Fibroblast of skin of scalp (primary cell): ENCODE measurements around the gene TAOK1.
"Not testable (repeated sequence)": the region's sequence is repeated elsewhere in the genome, so short reads cannot be mapped to it uniquely, and the experiment has no call there.

Experiments used
- DNase-seq: peaks from one replicate; pipeline ENCODE4 v3.0.0-alpha.2; 2013

The TAOK1 gene

GRCh38 chr17:29445844-29446243 is 55.7 kb downstream of the TAOK1 start:
- DNase-seq: no peak

DNA sequence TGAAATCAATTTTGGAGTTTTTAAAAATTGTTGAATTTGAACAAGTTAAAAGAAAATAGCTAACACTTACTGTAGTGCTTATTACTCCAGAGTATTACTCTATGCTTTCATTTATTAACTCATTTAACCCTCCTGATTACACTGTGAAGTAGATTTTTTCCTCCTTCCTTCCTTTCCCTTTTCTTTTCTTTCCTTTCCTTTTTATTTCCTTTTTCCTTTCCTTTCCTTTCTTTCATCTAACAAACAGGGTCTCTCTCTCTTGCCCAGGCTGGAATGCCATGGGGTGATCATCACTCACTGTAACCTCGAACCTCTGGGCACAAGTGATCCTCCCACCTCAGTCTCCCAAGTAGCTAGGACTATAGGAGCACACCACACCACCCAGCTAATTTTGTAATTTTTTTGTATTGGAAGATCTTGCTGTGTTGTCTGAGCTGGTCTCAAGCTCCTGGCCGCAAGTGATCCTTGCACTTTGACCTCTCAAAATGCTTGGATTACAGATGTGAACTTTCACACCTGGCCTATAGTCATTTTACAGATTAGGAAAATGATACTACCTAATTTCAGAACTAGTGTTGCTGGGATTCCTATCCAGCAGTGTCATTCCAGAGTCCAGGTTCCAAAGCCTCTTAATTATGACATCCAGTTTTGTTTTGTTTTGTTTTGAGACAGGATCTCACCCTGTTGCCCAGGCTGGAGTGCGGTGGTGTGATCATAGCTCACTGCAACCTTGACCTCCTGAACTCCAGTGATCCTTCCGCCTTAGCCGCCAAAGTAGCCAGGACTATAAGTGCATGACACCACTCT is 59.9 kb downstream of the TAOK1 start:
- no peak for DNase-seq

- DNase-seq: no peak
Measured at GRCh38 chr17:29451121-29451742, 61.1 kb downstream of the TAOK1 start.

GRCh38 chr17:29458066-29458465 is 67.9 kb downstream of the TAOK1 start:
- DNase-seq: no peak

- DNase-seq: no peak
Measured at GRCh38 chr17:29461483-29462206, 71.5 kb downstream of the TAOK1 start.

DNA sequence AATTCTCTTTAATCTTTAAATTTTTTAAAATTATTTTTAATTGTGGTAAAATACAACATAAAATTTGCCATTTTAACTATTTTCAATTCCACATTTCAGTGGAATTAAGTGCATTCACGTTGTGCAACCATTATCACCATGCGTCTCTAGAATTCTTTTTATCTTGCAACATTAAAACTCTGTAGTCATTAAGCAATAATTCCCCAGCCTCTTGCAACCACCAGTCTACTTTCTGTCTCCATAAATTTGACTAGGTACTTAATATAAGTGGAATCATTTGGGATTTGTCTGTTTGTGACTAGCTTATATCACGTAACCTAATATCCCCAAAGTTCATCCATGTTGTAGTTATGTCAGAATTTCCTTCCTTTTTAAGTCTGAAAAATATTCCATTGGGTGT is 79.1 kb downstream of the TAOK1 start:
- no peak for DNase-seq

GRCh38 chr17:29473437-29473836 is 83.3 kb downstream of the TAOK1 start:
- not testable (repeated sequence) for DNase-seq

DNA sequence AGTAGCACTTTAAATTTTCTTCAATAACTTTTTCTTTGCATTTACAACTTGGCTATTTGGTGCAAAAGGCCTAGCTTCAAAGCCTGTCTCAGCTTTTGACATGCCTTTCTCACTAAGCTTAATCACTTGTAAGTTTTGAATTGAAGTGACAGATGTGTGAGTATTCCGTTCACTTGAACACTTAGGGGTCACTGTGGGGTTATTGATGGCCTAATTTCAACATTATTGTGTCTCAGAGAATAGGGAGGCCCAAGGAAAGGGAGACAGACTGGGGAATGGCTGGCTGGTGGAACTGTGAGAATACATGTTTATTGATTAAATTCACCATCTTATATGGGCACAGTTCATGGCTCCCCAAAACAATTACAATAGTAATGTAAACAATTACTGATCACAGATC is 84.1 kb downstream of the TAOK1 start:
- no peak for DNase-seq

GRCh38 chr17:29475891-29476290 is 85.7 kb downstream of the TAOK1 start:
- no peak for DNase-seq

- not testable (repeated sequence) for DNase-seq
Measured at GRCh38 chr17:29480249-29480928, 90.2 kb downstream of the TAOK1 start.

GRCh38 chr17:29483503-29483902 is 93.3 kb downstream of the TAOK1 start:
- DNase-seq: no peak

- DNase-seq: peak; percentile 64
Measured at GRCh38 chr17:29495011-29495410, 104.8 kb downstream of the TAOK1 start.

DNA sequence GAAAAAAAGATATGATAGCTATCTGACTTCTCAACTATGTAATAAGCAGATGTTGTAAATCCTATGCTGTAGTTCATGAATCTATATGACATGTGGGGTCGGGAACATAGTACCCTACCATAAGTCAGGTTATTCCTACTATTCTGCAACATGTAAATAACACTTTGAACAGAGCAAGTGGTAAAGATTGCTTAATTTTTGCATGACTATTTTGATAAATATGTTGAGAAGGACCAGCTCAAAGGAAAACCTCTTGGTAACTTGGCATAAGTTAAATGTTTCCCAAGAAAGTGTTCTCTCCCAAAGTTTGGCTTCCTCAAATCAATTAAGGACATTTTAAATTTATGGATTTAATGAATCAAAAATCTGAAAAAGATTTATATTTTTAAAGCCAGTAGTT is 114.5 kb downstream of the TAOK1 start:
- DNase-seq: no peak

GRCh38 chr17:29505836-29506235 is 115.7 kb downstream of the TAOK1 start:
- DNase-seq: no peak

DNA sequence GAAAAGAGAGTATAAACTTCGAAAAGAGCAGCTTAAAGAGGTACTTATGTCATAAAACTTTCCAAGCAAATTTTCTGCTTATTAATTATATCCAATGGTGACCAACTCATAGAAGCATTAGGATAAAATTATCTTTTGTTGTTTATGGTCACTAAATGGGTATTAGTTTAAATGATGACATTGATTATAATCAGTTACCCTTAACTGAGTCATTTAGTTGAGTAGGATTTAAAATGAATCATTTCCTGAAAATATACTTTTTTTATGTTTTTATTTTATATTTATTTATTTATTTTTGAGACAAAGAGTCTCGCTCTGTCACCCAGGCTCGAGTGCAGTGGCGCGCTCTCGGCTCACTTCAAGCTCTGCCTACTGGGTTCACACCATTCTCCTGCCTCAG is 120.8 kb downstream of the TAOK1 start:
- DNase-seq: no peak

DNA sequence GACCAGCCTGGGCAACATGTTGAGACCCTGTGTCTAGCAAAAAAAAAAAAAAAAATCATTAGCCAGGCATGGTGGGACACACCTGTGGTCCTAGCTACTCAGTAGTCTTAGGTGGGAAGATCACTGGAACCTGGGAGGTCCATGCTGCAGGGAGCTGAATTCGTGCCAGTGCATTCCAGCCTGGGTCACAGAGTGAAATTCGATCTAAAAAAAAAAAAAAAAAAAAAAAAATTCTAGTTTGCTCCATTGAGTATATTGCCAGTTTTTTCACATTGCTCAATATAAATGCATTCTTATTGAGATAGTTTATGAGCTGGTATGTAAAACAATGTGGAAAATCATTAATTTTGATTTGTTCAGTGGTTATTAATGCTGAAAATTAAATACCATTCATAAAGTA is 124.6 kb downstream of the TAOK1 start:
- DNase-seq: peak; percentile 36

- DNase-seq: no peak
Measured at GRCh38 chr17:29518359-29518758, 128.2 kb downstream of the TAOK1 start.

DNA sequence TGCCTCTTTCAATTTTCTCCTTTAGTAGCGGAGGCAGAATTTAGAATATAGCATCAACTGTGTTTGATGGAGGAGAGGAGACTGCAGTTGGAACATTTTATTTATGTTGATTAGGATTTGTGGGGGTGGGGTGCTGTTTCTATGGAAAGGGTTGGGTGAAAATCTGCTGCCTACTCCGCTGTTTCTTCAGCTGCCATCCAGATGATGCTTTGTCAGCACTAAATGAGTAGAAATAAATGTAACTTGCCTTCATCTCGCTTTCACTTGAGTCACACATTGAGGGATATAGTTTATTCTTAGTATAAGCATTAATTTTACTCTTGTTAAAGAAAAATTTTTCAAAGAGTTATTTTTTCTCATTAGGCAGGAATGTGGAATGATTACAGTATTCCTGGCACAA is 134.5 kb downstream of the TAOK1 start:
- no peak for DNase-seq

- DNase-seq: no peak
Measured at GRCh38 chr17:29526322-29526721, 136.2 kb downstream of the TAOK1 start.

DNA sequence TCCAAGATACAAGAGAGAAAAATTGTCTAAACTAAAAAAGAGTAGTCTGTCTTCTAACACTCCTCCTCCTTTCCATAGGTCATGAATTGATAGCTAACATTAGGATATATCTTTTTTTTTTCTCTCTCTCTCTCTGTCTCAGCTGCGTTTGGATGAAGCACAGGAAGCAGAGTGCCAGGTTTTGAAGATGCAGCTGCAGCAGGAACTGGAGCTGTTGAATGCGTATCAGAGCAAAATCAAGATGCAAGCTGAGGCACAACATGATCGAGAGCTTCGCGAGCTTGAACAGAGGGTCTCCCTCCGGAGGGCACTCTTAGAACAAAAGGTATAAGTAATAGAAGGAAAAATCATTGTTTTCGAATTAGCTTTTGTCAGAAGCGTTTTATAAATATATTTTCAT is 143.8 kb downstream of the TAOK1 start:
- no peak for DNase-seq

- DNase-seq: no peak
Measured at GRCh38 chr17:29544066-29544465, 153.9 kb downstream of the TAOK1 start.

GRCh38 chr17:29546085-29546484 is 155.9 kb downstream of the TAOK1 start:
- no peak for DNase-seq

DNA sequence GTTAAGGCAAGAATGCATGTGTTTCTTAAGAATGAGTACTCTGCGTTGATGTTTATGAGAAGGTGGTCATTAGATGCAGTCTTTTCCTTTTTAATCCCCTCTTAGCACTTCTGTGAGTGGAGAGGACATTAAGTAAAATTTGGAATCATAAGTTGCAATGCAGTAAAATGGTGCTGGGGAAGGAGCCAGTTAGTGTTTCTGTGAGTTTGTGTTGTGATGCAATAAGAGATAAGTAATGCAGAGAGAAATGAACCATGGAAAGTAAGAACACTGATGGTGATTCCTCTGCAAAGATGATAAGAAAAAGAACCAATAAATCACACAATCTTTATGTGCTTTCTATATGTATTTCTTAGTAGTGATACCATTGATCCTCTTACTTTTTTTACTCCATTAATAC is 156.7 kb downstream of the TAOK1 start:
- no peak for DNase-seq
